Fibroblast of the aortic adventitia (primary cell): ENCODE results near the gene ARMC7. TPM values are rescaled to one million over a fixed set of nuclear protein-coding genes. Genes with fewer than 3 reads are reported as not detected.

Experiments used
- DNase-seq: peaks from one replicate; pipeline ENCODE4 v3.0.0-alpha.2; 2010; ENCODE audit warnings: low read depth
- H3K4me3 ChIP-seq: 2 replicates; pipeline ENCODE4 v1.5.1; 2011; ENCODE audit warnings: low read depth, mild to moderate bottlenecking, control low read depth, low read length, moderate library complexity
- total RNA-seq: library from RNA; depleted of rRNA; stranded (reverse); fragments of >200 nt; gene quantifications from 2 replicates; pipeline ENCODE4 v1.2.3, GENCODE V29; 2012; ENCODE audit warnings: low replicate concordance
- TF ChIP-seq, protein P1 (sequence below): IDR thresholded peaks from 2 replicates; pipeline ENCODE4 v1.5.1; 2011; ENCODE audit warnings: mild to moderate bottlenecking, low read length, control low read depth, inconsistent platforms; ENCODE audit not compliant: insufficient read depth

The ARMC7 gene
- total RNA-seq, 1 donor: 3.4 TPM

DNA sequence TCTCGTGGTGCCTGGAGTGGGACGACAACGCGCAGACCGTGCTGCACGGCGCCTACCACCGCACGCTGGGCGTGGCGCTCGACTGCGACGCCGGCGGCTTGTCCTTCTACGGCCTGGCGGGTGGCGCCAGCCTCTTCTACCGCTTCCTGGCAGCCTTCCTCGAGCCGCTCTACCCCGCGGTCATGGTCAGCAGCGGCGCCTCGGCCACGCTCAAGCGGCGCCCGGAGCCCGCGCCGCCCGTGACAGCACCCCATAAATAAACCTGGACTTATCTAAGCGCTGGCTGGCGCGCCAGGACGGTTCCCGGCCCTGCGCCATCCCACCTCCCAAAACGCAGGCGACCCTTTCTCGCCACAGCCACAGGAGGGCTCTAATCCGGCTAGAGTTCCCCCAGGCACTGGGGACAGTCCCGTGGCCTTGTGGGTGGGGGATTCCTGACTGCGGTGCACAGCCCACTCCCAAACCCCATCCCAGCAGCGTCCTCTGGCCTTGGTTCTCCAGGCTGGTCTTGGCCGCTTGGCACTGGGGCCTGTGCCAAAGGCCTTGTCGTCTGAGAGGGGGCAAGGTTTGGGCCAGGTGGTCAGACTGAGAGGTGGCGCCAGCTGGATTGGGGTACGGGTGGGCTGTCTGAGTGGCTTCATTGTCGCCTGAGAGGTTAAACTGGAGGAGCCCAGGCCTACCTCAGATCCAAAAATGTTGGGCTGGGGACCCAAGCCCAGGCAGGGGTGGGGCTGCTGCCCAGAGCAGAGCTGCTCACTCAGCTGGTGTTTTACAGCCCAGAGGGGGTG is 32.1 kb upstream of the ARMC7 start:
- no peak for DNase-seq
- H3K4me3 ChIP-seq: no peak overlapping the region
- TF ChIP-seq, protein P1, sequence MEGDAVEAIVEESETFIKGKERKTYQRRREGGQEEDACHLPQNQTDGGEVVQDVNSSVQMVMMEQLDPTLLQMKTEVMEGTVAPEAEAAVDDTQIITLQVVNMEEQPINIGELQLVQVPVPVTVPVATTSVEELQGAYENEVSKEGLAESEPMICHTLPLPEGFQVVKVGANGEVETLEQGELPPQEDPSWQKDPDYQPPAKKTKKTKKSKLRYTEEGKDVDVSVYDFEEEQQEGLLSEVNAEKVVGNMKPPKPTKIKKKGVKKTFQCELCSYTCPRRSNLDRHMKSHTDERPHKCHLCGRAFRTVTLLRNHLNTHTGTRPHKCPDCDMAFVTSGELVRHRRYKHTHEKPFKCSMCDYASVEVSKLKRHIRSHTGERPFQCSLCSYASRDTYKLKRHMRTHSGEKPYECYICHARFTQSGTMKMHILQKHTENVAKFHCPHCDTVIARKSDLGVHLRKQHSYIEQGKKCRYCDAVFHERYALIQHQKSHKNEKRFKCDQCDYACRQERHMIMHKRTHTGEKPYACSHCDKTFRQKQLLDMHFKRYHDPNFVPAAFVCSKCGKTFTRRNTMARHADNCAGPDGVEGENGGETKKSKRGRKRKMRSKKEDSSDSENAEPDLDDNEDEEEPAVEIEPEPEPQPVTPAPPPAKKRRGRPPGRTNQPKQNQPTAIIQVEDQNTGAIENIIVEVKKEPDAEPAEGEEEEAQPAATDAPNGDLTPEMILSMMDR: no peak

DNA sequence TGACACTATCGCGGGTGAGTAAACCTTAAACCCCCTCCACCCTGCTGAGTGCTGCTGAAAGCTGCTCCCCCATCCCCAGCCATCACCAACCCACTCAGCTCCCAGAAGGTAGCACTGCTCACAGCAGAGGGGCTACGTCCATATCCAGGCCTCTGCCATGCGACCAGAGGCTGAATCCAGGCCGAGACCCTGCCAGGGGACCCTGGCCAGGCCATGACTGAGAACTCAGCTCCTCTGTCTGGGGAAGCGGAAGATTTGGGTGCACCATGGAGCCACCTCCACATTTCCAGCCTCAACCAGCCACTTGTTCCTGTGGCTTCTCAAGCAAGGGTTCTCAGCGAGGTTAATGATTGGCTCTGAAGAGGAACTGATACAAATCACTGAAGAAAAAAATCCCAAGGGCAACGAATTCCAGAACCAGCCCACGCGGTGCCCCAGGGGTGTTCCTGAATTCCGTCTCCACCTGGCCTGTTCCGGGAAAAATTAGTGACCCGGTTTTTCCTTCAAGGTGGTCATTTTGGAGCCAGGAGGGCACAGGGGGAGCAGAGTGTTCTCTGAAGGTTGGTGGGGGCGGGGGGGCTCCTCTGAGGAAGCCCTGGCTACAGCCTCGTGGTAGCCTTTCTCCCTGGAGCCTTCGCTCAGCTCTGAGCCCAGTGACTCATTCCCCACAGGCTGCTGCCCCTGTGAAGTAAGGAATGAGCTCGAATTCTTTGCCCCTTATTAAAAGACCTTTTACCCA is 31.3 kb upstream of the ARMC7 start:
- H3K4me3 ChIP-seq: no peak overlapping the region
- DNase-seq: peak; percentile 66
- TF ChIP-seq, protein P1: no peak

DNA sequence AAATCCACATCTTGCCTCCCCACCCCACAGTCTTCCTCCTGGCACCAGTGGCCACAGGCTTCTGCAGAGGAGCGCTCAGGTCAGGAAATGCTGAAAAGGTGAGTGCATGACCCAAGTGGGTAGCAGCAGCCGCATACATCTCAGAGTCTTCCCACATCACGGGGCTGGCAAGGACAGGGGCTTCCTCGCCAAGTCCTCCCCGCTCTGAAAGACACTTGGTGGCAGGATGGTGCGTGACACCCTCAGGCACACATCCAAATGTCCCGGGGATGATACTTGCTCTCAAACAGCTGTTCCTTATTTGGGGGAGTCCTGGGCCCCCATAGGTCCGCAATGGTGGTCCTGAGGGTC is 30.8 kb upstream of the ARMC7 start:
- TF ChIP-seq, protein P1: no peak
- no peak overlapping the region for H3K4me3 ChIP-seq
- no peak for DNase-seq

DNA sequence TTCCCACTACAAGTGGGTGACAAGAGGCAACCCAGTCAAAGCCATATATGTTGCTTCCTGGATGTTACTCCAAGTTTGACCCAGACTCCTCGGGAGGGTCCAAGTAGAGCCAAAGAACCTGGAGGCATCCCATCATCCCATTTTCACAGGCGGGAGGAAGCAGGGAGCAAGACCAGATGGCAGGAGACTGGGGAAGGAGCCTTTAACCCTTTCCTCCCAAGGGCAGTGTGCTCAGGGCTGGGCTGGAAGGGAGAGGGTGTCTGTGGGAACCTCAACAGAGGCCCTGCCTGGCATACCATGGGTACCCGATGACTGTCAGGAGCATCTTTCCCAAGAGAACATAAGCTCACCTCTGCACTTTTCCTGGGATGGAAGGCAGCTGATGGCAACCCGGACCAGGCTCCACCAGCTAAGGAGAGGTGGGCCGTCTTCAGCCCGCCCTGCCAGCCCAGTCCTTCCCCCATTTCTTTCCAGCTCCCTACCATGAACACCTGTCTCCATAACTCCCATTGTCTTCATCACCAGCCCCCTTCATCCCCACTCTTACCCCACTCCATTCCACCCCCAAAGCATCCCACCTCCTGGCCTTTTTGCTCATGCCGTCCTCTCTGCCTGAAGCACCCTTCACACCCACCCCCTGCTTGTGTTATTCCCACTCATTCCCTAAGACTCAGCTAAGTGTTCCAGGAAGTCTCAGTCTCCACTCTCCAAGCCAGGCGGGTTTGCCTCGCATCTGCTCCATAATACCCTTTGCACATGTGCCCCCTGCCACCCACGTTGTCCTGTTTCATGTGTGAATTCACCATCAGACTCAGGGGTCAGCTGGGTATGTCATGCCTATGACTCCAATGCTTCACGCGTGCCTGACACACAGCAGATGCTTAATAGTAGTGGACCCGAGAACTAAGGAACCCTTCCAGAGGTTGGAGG is 27.9 kb upstream of the ARMC7 start:
- TF ChIP-seq, protein P1: no peak
- DNase-seq: no peak
- H3K4me3 ChIP-seq: no peak overlapping the region

DNA sequence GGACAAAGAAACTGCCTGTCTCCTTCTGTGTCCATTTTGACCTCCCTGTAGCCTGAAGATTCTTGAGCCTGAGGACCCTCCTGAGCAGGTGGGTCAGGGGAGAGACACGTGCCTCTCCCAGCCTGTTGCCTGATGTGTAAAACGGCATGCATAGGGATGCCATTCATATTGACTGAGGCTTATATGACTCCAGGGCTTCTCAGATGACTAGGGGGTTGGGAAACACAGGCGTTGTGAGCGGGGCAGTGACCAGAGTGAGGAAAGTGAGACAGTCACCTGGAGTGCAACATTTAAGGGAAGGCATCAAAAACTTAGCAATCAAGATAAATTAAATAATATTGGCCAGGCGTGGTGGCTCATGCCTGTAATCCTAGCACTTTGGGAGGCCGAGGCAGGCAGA is 27.1 kb upstream of the ARMC7 start:
- no peak for DNase-seq
- TF ChIP-seq, protein P1: no peak
- H3K4me3 ChIP-seq: no peak overlapping the region

DNA sequence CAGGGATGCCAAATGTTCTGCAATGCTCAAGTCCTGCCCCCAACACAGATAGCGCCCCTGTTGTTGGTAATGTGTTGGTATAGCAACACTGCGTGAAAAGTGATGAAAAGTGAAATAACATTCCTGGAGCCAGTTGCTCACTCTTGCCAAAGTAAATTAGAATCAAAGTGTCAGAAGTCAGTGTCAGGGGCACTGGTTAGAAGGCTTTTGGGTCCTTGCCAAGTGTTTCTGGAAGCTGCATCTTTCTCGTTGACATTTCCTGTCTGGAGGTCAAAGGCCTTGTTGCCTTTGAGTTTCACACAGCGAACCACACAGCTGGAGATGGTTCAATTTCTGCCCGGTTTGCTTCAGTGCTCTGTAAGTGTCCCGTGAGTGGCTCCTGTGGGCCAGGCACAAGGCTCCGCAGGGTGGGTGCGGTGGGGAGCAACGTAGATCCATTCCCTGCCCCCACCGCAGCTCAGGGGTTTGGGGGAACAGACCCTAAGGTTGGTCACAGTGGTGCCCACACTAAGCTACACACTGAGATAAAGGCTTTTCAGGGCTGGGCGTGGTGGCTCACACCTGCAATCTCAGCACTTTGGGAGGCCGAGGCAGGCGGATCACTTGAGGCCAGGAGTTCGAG is 25.6 kb upstream of the ARMC7 start:
- TF ChIP-seq, protein P1: no peak
- no peak overlapping the region for H3K4me3 ChIP-seq
- DNase-seq: no peak
